Activated CD4-positive, alpha-beta memory T cell treated with anti-CD3 and anti-CD28 coated beads, Interleukin-2, amount 10 ng/mL, durations not matched to agents 7 days and 5 days (primary cell): ENCODE results near the gene CNTNAP4. TPM values are rescaled to one million over a fixed set of nuclear protein-coding genes. Genes with fewer than 3 reads are reported as not detected.

ENCODE experiments used
- CTCF ChIA-PET: fragments of 350-600 bp; sonication (Branson Sonifier 250); formaldehyde crosslinking; loops from one replicate; lab custom pipeline; 2021; ENCODE audit warnings: antibody characterized with exemption, inconsistent platforms; lab: Charles Lee
- POLR2A ChIA-PET: fragments of 350-600 bp; sonication (Branson Sonifier 250); formaldehyde crosslinking; loops from one replicate; lab custom pipeline; 2021; ENCODE audit warnings: antibody characterized with exemption; lab: Charles Lee
- DNase-seq: peaks from one replicate; pipeline ENCODE4 v3.0.0-alpha.2; 2020
- H3K27ac Mint-ChIP-seq: one replicate; pipeline ENCODE4 v1.8.0; 2021; ENCODE audit warnings: mild to moderate bottlenecking, mixed read lengths
- H3K27me3 Mint-ChIP-seq: one replicate; pipeline ENCODE4 v1.8.0; 2021; ENCODE audit warnings: mixed read lengths
- H3K36me3 Mint-ChIP-seq: one replicate; pipeline ENCODE4 v1.8.0; 2021; ENCODE audit warnings: low read depth, mixed read lengths
- H3K4me1 Mint-ChIP-seq: one replicate; pipeline ENCODE4 v1.8.0; 2021; ENCODE audit warnings: mixed read lengths
- H3K4me3 Mint-ChIP-seq: one replicate; pipeline ENCODE4 v1.8.0; 2021; ENCODE audit warnings: mild to moderate bottlenecking, mixed read lengths
- H3K9me3 Mint-ChIP-seq: one replicate; pipeline ENCODE4 v1.8.0; 2021; ENCODE audit warnings: mixed read lengths
- total RNA-seq, 2 experiments: library from RNA; stranded (reverse); gene quantifications; one replicate each; pipeline ENCODE4 v1.2.3, GENCODE V29; 2021

The CNTNAP4 gene
- total RNA-seq, 2 experiments from 2014 or later, result not detected

DNA sequence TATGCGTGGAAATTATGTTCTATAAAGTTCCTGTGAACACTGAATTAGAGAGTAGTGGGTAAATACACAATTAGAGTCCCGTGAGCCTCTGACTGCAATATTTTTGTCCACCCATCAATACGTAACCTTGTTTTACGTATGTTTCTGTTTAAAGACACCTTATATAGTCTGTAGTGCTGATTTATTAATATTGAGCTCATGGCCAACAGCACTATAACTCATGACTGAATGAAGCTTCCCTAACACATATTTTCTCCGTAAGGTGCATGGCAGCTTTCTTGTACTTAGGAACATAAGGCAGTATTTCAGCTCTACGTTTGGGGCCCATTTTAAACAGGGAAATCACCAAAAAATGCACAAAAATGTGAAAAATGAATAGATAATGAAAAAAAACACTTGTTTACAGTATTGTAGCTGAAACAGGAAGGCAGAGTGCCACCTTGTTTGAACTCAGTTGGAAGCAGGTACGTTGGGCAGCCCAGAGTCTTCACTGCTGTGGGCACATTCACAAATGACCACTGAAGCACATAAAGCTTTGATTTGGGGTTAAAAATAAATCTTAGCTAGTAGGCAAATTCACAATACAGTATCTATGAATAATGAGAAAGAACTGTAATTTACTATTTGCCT is 108.5 kb downstream of the CNTNAP4 start:
- Mint-ChIP-seq H3K27ac (no peak overlapping the region), H3K36me3 (no peaks in the 10 kb centered on the region), H3K27me3 (no peaks in the 10 kb centered on the region), H3K9me3 (peaks cover 2% of the 10 kb centered on the region), H3K4me3 (no peak overlapping the region), H3K4me1 (no peaks in the 10 kb centered on the region)
- DNase-seq, result no peak
- CTCF ChIA-PET, result no interaction called here
- POLR2A ChIA-PET, result no interaction called here

DNA sequence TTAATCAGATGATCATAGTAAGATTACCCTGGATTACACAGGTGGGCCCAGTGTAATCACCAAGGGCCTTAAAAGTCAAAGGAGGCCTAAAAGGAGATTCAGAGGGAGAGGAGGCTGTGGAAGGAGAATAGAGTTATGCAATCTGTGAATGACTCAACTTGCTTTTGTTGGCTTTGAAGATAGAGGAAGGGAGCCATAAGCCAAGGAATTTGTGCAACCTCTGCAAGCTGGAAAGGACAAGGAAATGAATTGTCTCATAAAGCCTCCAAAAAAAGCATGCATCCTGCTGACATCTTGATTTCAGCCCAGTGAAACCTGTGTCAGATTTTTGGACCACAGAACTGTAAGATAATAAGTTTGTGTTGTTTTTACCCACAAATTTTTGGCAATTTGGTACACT is 109.6 kb downstream of the CNTNAP4 start:
- Mint-ChIP-seq H3K4me1 (no peaks in the 10 kb centered on the region), H3K4me3 (no peak overlapping the region), H3K27me3 (no peaks in the 10 kb centered on the region), H3K27ac (no peak overlapping the region), H3K9me3 (peaks cover 2% of the 10 kb centered on the region), H3K36me3 (no peaks in the 10 kb centered on the region)
- POLR2A ChIA-PET, result no interaction called here
- CTCF ChIA-PET, result no interaction called here
- DNase-seq, result no peak

DNA sequence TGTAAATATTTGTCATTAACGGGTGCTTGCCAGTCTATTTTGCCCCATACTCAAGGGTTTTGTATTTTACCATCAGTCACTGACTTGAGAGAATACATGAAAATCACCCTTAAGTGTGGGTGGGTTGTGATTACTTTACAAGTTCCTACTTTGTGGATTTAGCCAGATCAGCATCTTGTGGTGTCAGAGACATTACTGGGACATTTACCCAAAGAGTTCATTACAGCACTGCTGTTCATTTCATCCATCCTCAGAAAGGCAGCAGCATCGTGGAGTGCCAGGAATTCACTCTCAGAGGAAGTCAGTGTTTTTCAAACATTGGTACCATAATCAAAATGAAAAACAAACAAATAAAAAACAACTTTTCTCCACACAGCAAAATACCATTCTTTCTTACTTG is 110.8 kb downstream of the CNTNAP4 start:
- no peak overlapping the region for H3K4me3 Mint-ChIP-seq
- H3K9me3 Mint-ChIP-seq, result peaks cover 3% of the 10 kb centered on the region
- ChIA-PET POLR2A (no interaction called here), CTCF (no interaction called here)
- H3K27me3 Mint-ChIP-seq, result no peaks in the 10 kb centered on the region
- H3K27ac Mint-ChIP-seq, result no peak overlapping the region
- no peak for DNase-seq
- H3K36me3 Mint-ChIP-seq, result no peaks in the 10 kb centered on the region
- H3K4me1 Mint-ChIP-seq, result no peaks in the 10 kb centered on the region

DNA sequence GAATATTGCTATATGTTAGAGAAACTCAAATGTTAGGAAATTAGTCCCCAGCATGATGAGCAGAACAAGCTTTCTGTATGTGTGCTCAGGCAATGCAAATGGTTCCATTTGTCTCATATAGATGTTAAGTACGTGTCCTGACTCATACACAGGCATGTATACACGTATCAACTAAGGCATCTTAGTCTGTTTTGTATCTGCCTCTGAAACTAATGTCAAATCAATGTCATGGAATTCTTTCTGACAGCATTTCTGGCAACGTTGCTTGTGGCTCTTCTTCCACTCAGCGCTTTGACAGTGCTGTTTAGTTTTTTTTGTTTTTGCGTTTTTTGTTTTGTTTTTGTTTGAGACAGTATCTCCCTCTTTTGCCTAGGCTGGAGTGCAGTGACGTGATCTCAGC is 111.9 kb downstream of the CNTNAP4 start:
- DNase-seq, result no peak
- Mint-ChIP-seq H3K27me3 (no peaks in the 10 kb centered on the region), H3K4me1 (no peaks in the 10 kb centered on the region), H3K9me3 (peaks cover 7% of the 10 kb centered on the region), H3K36me3 (no peaks in the 10 kb centered on the region), H3K4me3 (no peak overlapping the region), H3K27ac (no peak overlapping the region)
- ChIA-PET CTCF (no interaction called here), POLR2A (no interaction called here)

DNA sequence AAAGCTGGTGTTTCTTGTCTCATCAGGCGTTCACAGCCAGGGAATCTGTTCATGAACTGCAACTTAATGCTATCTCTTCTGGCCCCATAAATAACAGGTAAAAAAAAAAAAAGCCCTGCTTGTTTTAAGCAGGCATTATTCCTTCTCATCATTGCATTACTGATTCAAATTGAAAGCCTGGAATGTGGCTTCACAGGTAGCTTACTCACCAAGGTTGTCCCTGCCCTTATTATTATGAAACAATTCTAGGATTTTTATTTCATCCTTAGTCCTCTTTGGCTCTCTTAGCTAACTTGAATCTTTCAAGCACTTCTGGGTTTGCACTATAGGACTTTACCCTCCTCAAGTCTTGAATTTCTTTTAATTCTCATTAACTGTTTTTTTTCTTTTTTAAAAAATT is 113.3 kb downstream of the CNTNAP4 start:
- H3K9me3 Mint-ChIP-seq, result peaks cover 8% of the 10 kb centered on the region
- CTCF ChIA-PET, result no interaction called here
- no peaks in the 10 kb centered on the region for H3K27me3 Mint-ChIP-seq
- POLR2A ChIA-PET, result no interaction called here
- no peak for DNase-seq
- H3K4me3 Mint-ChIP-seq, result no peak overlapping the region
- no peaks in the 10 kb centered on the region for H3K36me3 Mint-ChIP-seq
- H3K27ac Mint-ChIP-seq, result no peak overlapping the region
- H3K4me1 Mint-ChIP-seq, result no peaks in the 10 kb centered on the region

DNA sequence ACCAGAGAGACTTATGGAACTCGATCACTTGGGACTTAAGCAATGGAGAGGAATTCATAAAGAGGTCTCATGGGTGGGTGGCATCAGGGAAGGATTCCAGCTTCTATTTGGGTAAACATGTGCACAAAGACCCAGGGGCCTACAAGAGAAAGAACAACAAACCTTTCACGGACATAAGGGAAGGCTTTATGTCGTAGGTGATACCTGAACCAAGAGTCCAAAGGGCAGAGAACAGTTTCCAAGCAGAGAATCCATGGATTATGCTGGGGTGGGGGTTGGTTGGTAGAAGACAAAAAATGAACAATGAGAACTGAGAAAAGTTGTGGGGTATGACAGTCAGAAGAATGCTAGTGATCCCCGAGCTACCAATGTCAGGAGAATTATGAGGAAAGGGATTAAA is 119.8 kb downstream of the CNTNAP4 start:
- no peak overlapping the region for H3K27ac Mint-ChIP-seq
- H3K36me3 Mint-ChIP-seq, result no peaks in the 10 kb centered on the region
- CTCF ChIA-PET, result no interaction called here
- H3K27me3 Mint-ChIP-seq, result no peaks in the 10 kb centered on the region
- POLR2A ChIA-PET, result no interaction called here
- H3K4me3 Mint-ChIP-seq, result no peak overlapping the region
- no peaks in the 10 kb centered on the region for H3K4me1 Mint-ChIP-seq
- peaks cover 25% of the 10 kb centered on the region for H3K9me3 Mint-ChIP-seq
- no peak for DNase-seq

DNA sequence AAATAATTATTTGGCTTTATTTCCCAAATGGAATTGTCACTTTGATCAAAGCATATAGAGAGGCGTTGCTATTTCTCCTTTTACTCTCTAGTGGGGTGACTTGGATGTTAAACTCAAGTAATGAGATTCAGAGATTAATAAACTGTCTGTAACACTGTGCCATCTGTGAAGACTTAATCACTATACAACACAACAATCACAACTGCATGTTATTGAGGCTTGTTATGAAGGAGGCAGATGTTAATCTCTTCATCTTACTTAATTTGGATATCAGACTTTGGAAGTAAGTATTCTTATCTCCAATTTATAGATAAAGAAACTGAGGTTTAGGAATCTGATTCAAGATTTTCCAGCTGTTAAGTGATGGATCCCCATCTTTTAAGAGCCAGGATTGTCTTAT is 132.5 kb downstream of the CNTNAP4 start:
- H3K4me3 Mint-ChIP-seq, result no peak overlapping the region
- no peak for DNase-seq
- H3K36me3 Mint-ChIP-seq, result no peaks in the 10 kb centered on the region
- ChIA-PET POLR2A (no interaction called here), CTCF (no interaction called here)
- H3K27me3 Mint-ChIP-seq, result no peaks in the 10 kb centered on the region
- no peaks in the 10 kb centered on the region for H3K4me1 Mint-ChIP-seq
- H3K27ac Mint-ChIP-seq, result no peak overlapping the region
- no peaks in the 10 kb centered on the region for H3K9me3 Mint-ChIP-seq

DNA sequence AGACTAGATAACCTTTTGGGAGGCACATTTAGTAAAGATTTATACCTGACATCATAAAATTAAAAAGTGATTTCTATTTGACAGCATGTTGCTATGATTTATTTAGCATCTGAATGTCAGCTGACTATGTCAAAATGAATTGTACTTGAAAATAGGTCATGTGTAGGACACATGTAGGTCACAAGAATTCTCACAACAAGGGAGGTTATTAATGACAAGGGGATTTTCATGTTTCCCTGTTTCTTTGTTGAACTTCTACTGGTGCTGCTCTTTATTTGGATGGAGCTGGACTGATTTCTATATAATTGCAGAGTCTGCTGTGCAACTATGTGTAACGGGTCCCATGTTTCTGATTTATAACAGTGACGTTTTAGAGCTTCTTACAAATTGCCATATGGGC is 144.4 kb downstream of the CNTNAP4 start:
- peaks cover 2% of the 10 kb centered on the region for H3K9me3 Mint-ChIP-seq
- no peaks in the 10 kb centered on the region for H3K36me3 Mint-ChIP-seq
- ChIA-PET CTCF (no interaction called here), POLR2A (no interaction called here)
- H3K4me1 Mint-ChIP-seq, result no peaks in the 10 kb centered on the region
- H3K27me3 Mint-ChIP-seq, result no peaks in the 10 kb centered on the region
- DNase-seq, result no peak
- H3K27ac Mint-ChIP-seq, result no peak overlapping the region
- H3K4me3 Mint-ChIP-seq, result no peak overlapping the region

DNA sequence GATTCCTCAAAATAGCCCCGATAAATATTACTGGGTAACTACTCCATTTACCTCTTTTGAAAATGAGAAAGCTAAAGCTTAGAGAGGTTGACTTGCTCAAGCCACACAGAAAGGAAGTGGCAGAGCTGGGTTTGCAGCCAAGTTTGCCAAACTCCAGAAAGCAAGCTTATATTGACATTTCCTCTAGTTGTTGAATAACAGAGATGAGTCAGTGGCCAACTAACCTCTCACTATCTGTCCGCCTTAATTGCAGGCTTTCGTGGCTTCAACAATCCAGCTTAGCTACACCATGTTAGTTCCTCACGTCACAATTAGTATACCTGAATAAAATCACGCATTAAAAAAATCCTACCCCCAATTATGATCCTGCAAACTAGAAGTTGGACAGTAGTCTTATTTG is 151.7 kb downstream of the CNTNAP4 start:
- H3K36me3 Mint-ChIP-seq, result no peaks in the 10 kb centered on the region
- H3K27me3 Mint-ChIP-seq, result no peaks in the 10 kb centered on the region
- no peaks in the 10 kb centered on the region for H3K9me3 Mint-ChIP-seq
- H3K4me1 Mint-ChIP-seq, result no peaks in the 10 kb centered on the region
- H3K4me3 Mint-ChIP-seq, result no peak overlapping the region
- H3K27ac Mint-ChIP-seq, result no peak overlapping the region
- no peak for DNase-seq
- CTCF ChIA-PET, result no interaction called here
- POLR2A ChIA-PET, result no interaction called here

DNA sequence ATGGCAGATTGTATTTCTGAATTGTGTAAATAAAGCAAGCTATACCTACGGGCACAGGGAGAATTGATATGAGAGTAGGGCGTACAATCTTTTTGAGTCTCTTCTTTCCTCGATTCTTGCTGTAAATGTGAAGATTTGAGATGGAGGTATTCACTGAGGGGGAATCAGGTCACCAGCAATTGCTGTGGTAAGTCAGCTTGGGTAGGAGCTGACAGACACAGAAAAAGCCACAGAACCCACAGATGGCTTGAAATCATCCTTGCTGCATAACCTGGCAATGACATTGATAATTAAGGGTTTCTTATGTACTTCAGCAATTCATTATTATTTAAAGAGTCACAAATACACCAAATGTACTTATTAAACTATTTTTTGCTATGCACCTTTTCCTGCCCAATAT is 164.2 kb downstream of the CNTNAP4 start:
- Mint-ChIP-seq H3K4me1 (no peaks in the 10 kb centered on the region), H3K27me3 (no peaks in the 10 kb centered on the region), H3K9me3 (peaks cover 3% of the 10 kb centered on the region), H3K27ac (no peak overlapping the region), H3K4me3 (no peak overlapping the region), H3K36me3 (no peaks in the 10 kb centered on the region)
- no peak for DNase-seq
- CTCF ChIA-PET, result interaction anchor here (0.6 kb wide), 1 partner anchor 649 kb away, joined by 3 read pairs; no protein-coding TSS in a partner anchor
- POLR2A ChIA-PET, result no interaction called here

DNA sequence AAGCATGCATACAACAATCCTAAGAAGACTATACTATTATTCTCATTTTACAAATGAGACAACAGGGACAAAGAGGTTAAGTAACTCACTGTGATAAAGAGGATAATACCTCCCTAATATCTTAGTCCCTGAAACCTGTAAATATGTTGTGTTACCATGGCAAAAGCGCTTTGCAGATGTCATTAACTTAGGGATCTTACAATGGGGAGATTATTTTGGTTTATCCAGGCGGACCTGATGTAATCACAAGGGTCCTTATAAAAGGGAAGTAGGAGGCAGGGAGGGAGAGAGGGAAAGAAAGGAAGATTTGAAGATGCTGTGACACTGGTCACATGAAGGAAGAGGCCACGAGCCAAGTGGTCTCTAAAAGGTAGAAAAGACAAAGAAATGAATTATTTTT is 164.7 kb downstream of the CNTNAP4 start:
- Mint-ChIP-seq H3K4me1 (no peaks in the 10 kb centered on the region), H3K27me3 (no peaks in the 10 kb centered on the region), H3K27ac (no peak overlapping the region), H3K9me3 (peaks cover 3% of the 10 kb centered on the region), H3K4me3 (no peak overlapping the region), H3K36me3 (no peaks in the 10 kb centered on the region)
- ChIA-PET CTCF (interaction anchor here (0.6 kb wide), 1 partner anchor 649 kb away, joined by 3 read pairs; no protein-coding TSS in a partner anchor), POLR2A (no interaction called here)
- no peak for DNase-seq

DNA sequence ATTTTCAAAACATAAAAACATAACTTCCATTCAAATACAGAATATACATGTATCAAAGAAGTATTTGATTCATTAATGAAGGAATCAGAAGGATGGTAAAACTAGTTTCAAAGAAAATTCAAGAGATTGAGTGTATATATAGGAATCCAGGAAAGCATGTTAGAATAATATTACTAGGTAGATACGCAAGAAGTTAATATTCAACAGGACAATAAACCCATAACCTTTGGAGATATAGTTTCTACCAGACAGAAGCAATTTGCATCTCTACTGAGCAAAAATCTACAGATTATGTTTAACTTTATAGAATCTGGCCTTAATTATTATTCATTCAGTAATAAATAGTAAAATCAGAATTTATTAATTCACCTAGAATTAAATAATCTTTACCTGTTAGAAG is 166.8 kb downstream of the CNTNAP4 start:
- POLR2A ChIA-PET, result no interaction called here
- Mint-ChIP-seq H3K27ac (no peak overlapping the region), H3K4me1 (no peaks in the 10 kb centered on the region), H3K36me3 (no peaks in the 10 kb centered on the region), H3K4me3 (no peak overlapping the region), H3K27me3 (no peaks in the 10 kb centered on the region), H3K9me3 (peaks cover 3% of the 10 kb centered on the region)
- CTCF ChIA-PET, result no interaction called here
- no peak for DNase-seq

DNA sequence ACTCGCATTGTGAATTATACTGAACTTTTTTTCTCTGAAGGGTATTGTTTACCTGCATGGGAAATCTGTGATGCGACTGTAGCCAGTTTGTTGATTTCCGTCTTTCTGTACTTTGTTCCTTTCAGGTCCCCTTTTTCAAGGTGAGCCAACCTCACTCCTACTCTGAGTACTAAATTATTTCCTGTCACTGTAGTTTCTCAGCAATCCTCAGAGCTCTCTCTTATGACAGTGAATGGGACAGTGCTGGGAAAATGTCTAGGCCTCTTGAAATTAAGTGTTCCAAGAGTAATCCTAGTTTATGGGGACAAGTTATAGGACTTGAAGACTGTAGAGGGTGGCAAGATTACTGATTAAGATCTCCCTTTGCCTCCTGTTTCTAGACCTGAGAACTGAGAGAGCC is 167.6 kb downstream of the CNTNAP4 start:
- Mint-ChIP-seq H3K9me3 (peaks cover 3% of the 10 kb centered on the region), H3K4me3 (no peak overlapping the region), H3K27me3 (no peaks in the 10 kb centered on the region), H3K4me1 (no peaks in the 10 kb centered on the region), H3K36me3 (no peaks in the 10 kb centered on the region), H3K27ac (no peak overlapping the region)
- no peak for DNase-seq
- ChIA-PET POLR2A (no interaction called here), CTCF (no interaction called here)

DNA sequence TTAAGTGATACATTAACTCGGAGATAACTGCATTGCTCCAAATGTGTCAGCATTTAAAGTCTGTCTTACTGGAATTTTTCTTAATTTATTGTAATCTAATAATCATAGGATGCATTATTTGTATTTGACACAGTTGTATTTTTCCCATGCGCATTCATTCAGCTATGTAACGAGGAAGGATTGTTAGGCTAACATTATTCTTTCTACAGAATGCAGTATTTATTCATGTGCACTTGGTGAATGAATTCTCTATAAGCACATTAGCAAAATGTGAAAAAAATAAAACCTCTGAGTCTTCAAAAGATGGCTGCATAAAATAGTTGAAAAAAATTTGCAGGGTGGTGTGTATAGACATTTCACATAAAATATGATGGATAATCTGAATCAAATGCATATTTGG is 168.6 kb downstream of the CNTNAP4 start:
- Mint-ChIP-seq H3K4me3 (no peak overlapping the region), H3K27ac (no peak overlapping the region), H3K9me3 (peaks cover 3% of the 10 kb centered on the region), H3K4me1 (no peaks in the 10 kb centered on the region), H3K27me3 (no peaks in the 10 kb centered on the region), H3K36me3 (no peaks in the 10 kb centered on the region)
- POLR2A ChIA-PET, result no interaction called here
- CTCF ChIA-PET, result interaction anchor here (0.5 kb wide), 1 partner anchor 85 kb away, joined by 3 read pairs; no protein-coding TSS in a partner anchor
- DNase-seq, result no peak
